SU-DHL-6 (cell line): ENCODE data around the gene ST8SIA4.

Experiments used
- H2AFZ ChIP-seq: fragments of 200-600 bp; sonication (generic); 2 replicates; pipeline ENCODE4 v1.6.1; 2014; ENCODE audit warnings: low read depth, mild to moderate bottlenecking, moderate library complexity, mixed read lengths, antibody characterized with exemption, low read length; ENCODE audit not compliant: severe bottlenecking
- H3F3A ChIP-seq: fragments of 200-600 bp; shearing (Covaris generic); 2 replicates; pipeline ENCODE4 v1.6.0; 2016; ENCODE audit warnings: antibody characterized with exemption, mild to moderate bottlenecking; ENCODE audit not compliant: insufficient read depth
- H3K27ac ChIP-seq: fragments of 200-600 bp; sonication (generic); 2 replicates; pipeline ENCODE4 v1.5.1; 2016; ENCODE audit warnings: low read depth, mild to moderate bottlenecking, low read length, moderate library complexity, mixed read lengths
- H3K27me3 ChIP-seq: fragments of 200-600 bp; sonication (generic), shearing (Covaris generic); 2 replicates; pipeline ENCODE4 v1.6.0; 2014; ENCODE audit warnings: mild to moderate bottlenecking, low read length
- H3K36me3 ChIP-seq: fragments of 200-600 bp; sonication (generic); 2 replicates; pipeline ENCODE4 v1.6.1; 2014; ENCODE audit warnings: mild to moderate bottlenecking, low read length, mixed read lengths
- H3K4me2 ChIP-seq: fragments of 300-600, 200-600 bp; shearing (Covaris generic), sonication (generic); 2 replicates; pipeline ENCODE4 v1.6.0; 2014; ENCODE audit warnings: low read length, low read depth, mild to moderate bottlenecking; ENCODE audit not compliant: poor library complexity, severe bottlenecking
- H3K4me3 ChIP-seq: fragments of 200-600 bp; sonication (generic); 2 replicates; pipeline ENCODE4 v1.5.1; 2014; ENCODE audit warnings: antibody characterized with exemption, low read length, mild to moderate bottlenecking, mixed read lengths; ENCODE audit not compliant: insufficient read depth, poor library complexity, severe bottlenecking
- H3K79me2 ChIP-seq: fragments of 200-600 bp; sonication (generic); 2 replicates; pipeline ENCODE4 v1.6.1; 2014; ENCODE audit warnings: mild to moderate bottlenecking, low read length, moderate library complexity; ENCODE audit not compliant: insufficient read depth
- H3K9ac ChIP-seq: fragments of 200-600 bp; sonication (generic); 2 replicates; pipeline ENCODE4 v1.7.0; 2014; ENCODE audit warnings: mild to moderate bottlenecking, low read length
- H3K9me2 ChIP-seq: fragments of 200-600 bp; sonication (generic); replicated peaks from 2 replicates; pipeline ENCODE4 v1.6.1; 2014; ENCODE audit warnings: low read length; ENCODE audit not compliant: insufficient read depth
- H3K9me3 ChIP-seq: fragments of 200-600 bp; sonication (generic); 2 replicates; pipeline ENCODE4 v1.6.1; 2014; ENCODE audit warnings: low read length, mixed read lengths; ENCODE audit not compliant: insufficient read depth
- H4K20me1 ChIP-seq: fragments of 200-600 bp; sonication (generic); 2 replicates; pipeline ENCODE4 v1.6.1; 2014; ENCODE audit warnings: low read depth, mild to moderate bottlenecking, antibody characterized with exemption, low read length, moderate library complexity, mixed read lengths
- CTCF ChIP-seq: fragments of 200-600 bp; sonication (generic); IDR thresholded peaks from one replicate; pipeline ENCODE4 v1.5.1; 2017; ENCODE audit warnings: antibody characterized with exemption, mild to moderate bottlenecking, low read length, moderate library complexity; ENCODE audit not compliant: insufficient read depth, poor library complexity, severe bottlenecking
- EZH2phosphoT487 ChIP-seq: fragments of 200-600 bp; sonication (generic), shearing (Covaris generic); conservative IDR thresholded peaks from 2 replicates; pipeline ENCODE4 v1.6.1; 2018; ENCODE audit warnings: mild to moderate bottlenecking, antibody characterized with exemption, low read length, moderate library complexity, mixed read lengths

The ST8SIA4 gene

DNA sequence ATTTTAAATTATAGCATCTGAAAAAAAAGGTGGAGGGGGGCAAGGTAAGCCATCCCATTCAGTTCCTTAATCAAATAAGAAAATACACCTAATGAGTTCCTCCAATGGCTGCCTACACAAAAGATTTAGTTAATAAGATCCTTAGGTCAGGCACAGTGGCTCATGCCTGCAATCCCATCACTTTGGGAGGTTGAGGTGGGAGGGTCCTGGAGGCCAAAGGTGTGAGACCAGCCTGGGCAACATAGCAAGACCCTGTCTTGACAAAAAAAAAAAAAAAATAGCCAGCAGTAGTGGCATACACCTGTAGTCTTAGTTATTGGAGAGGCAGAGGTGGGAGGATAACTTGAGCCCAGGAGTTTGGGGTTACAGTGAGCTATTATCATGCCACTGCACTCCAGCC is 78.4 kb downstream of the ST8SIA4 start:
- peaks cover 29% of the 10 kb centered on the region; the same call in 1 of the 2 replicates for H3K79me2 ChIP-seq
- H3K27ac ChIP-seq: no peak overlapping the region
- no peaks in the 10 kb centered on the region for H4K20me1 ChIP-seq
- no peaks in the 10 kb centered on the region for H3F3A ChIP-seq
- H3K9ac ChIP-seq: no peak overlapping the region
- no peak overlapping the region for H2AFZ ChIP-seq
- H3K9me3 ChIP-seq: no peaks in the 10 kb centered on the region
- no peak overlapping the region for H3K4me3 ChIP-seq
- H3K36me3 ChIP-seq: no peaks in the 10 kb centered on the region
- H3K4me2 ChIP-seq: no peak overlapping the region
- no peaks in the 10 kb centered on the region for H3K27me3 ChIP-seq
- no peak for TF ChIP-seq CTCF
- TF ChIP-seq EZH2phosphoT487: no peak
- H3K9me2 ChIP-seq: no peaks in the 10 kb centered on the region

GRCh38 chr5:100823812-100824211 is 79.3 kb downstream of the ST8SIA4 start:
- H3K27ac ChIP-seq: no peak overlapping the region
- H3K9ac ChIP-seq: no peak overlapping the region
- no peaks in the 10 kb centered on the region for H3F3A ChIP-seq
- TF ChIP-seq EZH2phosphoT487 (no peak), CTCF (no peak)
- H3K36me3 ChIP-seq: peaks cover 5% of the 10 kb centered on the region; the same call in 1 of the 2 replicates
- peaks cover 29% of the 10 kb centered on the region; the same call in 1 of the 2 replicates for H3K79me2 ChIP-seq
- H3K4me3 ChIP-seq: no peak overlapping the region
- no peaks in the 10 kb centered on the region for H3K9me3 ChIP-seq
- no peaks in the 10 kb centered on the region for H4K20me1 ChIP-seq
- no peak overlapping the region for H3K4me2 ChIP-seq
- no peaks in the 10 kb centered on the region for H3K9me2 ChIP-seq
- H2AFZ ChIP-seq: no peak overlapping the region
- H3K27me3 ChIP-seq: no peaks in the 10 kb centered on the region

DNA sequence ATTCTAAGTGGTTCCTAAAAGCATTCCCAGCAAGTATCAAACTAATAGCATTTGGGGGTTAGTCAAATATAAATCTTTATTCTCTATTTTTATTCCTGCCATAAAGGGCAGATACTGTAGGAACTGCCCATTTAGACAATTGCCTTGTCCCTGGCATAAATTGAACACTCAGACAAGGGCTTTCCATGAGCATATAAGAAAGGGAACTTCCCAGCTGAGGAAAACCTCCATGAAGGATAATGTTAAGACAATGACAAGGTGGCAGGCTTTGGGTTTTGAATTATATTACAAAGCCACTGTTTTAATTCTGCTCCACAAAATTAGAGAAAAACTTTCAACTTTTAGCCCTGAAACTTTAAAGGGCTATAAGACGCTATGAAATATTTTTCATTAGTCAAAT is 81.3 kb downstream of the ST8SIA4 start:
- H2AFZ ChIP-seq: no peak overlapping the region

More for the DNA sequence above, 81.3 kb downstream of the ST8SIA4 start:
- Histone ChIP-seq H3K79me2 (peaks cover 23% of the 10 kb centered on the region; the same call in 1 of the 2 replicates), H3K9ac (no peak overlapping the region), H3K27me3 (no peaks in the 10 kb centered on the region), H3K9me2 (no peaks in the 10 kb centered on the region), H3K36me3 (peaks cover 9% of the 10 kb centered on the region), H3K4me3 (no peak overlapping the region), H4K20me1 (no peaks in the 10 kb centered on the region), H3K27ac (no peak overlapping the region), H3K4me2 (no peak overlapping the region), H3K9me3 (no peaks in the 10 kb centered on the region), H3F3A (no peaks in the 10 kb centered on the region)
- TF ChIP-seq CTCF (no peak), EZH2phosphoT487 (no peak)
